Parathyroid adenoma (tissue), 2 donors: ENCODE measurements around the gene FBLIM1.
"Not testable (repeated sequence)": the region's sequence is repeated elsewhere in the genome, so short reads cannot be mapped to it uniquely, and the experiment has no call there.

Experiments
- H2AFZ ChIP-seq: fragments of 300-600 bp; sonication (generic); one replicate; pipeline ENCODE4 v1.7.0; 2017; ENCODE audit warnings: antibody characterized with exemption, mild to moderate bottlenecking
- H3K27ac ChIP-seq: fragments of 300-600 bp; sonication (generic); one replicate; pipeline ENCODE4 v1.7.0; 2017
- H3K27me3 ChIP-seq: fragments of 300-600 bp; sonication (generic); one replicate; pipeline ENCODE4 v1.7.0; 2017; ENCODE audit warnings: low read length; ENCODE audit not compliant: control insufficient read depth, insufficient read depth
- H3K36me3 ChIP-seq: fragments of 300-600 bp; sonication (generic); one replicate; pipeline ENCODE4 v1.7.0; 2017; ENCODE audit warnings: low read length; ENCODE audit not compliant: control insufficient read depth, insufficient read depth
- H3K4me1 ChIP-seq: fragments of 300-600 bp; sonication (generic); one replicate; pipeline ENCODE4 v1.7.0; 2017; ENCODE audit warnings: control low read depth
- H3K4me2 ChIP-seq: fragments of 300-600 bp; sonication (generic); one replicate; pipeline ENCODE4 v1.7.0; 2017; ENCODE audit warnings: low read length
- H3K4me3 ChIP-seq: fragments of 300-600 bp; sonication (generic); one replicate; pipeline ENCODE4 v1.7.0; 2017; ENCODE audit warnings: low read depth, low read length
- H3K79me2 ChIP-seq: fragments of 300-600 bp; sonication (generic); one replicate; pipeline ENCODE4 v1.7.0; 2017; ENCODE audit warnings: control low read depth
- H3K9ac ChIP-seq: fragments of 300-600 bp; sonication (generic); one replicate; pipeline ENCODE4 v1.7.0; 2017; ENCODE audit warnings: mild to moderate bottlenecking
- H3K9me3 ChIP-seq: fragments of 300-600 bp; sonication (generic); one replicate; pipeline ENCODE4 v1.7.0; 2017; ENCODE audit warnings: low read length; ENCODE audit not compliant: control insufficient read depth
- CTCF ChIP-seq: fragments of 300-600 bp; sonication (generic); IDR thresholded peaks from one replicate; pipeline ENCODE4 v1.7.0; 2017; ENCODE audit warnings: antibody characterized with exemption, mild to moderate bottlenecking
- donor health status: primary hyperparathyroidism.

FBLIM1 gene

GRCh38 chr1:15816674-15817073 lies 58.1 kb downstream of the FBLIM1 start:
- no peaks in the 10 kb centered on the region for H3K4me1 ChIP-seq
- no peaks in the 10 kb centered on the region for H3K79me2 ChIP-seq
- no peak overlapping the region for H3K9ac ChIP-seq
- no peak for TF ChIP-seq CTCF
- no peak overlapping the region for H2AFZ ChIP-seq
- no peak overlapping the region for H3K4me2 ChIP-seq
- no peaks in the 10 kb centered on the region for H3K27me3 ChIP-seq
- H3K27ac ChIP-seq = no peak overlapping the region
- no peaks in the 10 kb centered on the region for H3K36me3 ChIP-seq
- H3K4me3 ChIP-seq = no peak overlapping the region
- H3K9me3 ChIP-seq = no peaks in the 10 kb centered on the region

GRCh38 chr1:15820478-15820877 lies 61.9 kb downstream of the FBLIM1 start:
- no peaks in the 10 kb centered on the region for H3K36me3 ChIP-seq
- H3K27me3 ChIP-seq = no peaks in the 10 kb centered on the region
- H3K27ac ChIP-seq = no peak overlapping the region
- no peak overlapping the region for H3K4me3 ChIP-seq
- no peak for TF ChIP-seq CTCF
- no peak overlapping the region for H2AFZ ChIP-seq
- no peak overlapping the region for H3K9ac ChIP-seq
- no peaks in the 10 kb centered on the region for H3K79me2 ChIP-seq
- H3K9me3 ChIP-seq = no peaks in the 10 kb centered on the region
- no peaks in the 10 kb centered on the region for H3K4me1 ChIP-seq
- no peak overlapping the region for H3K4me2 ChIP-seq

- no peak for TF ChIP-seq CTCF
- Histone ChIP-seq H3K4me3 (no peak overlapping the region), H3K9ac (no peak overlapping the region), H3K79me2 (no peaks in the 10 kb centered on the region), H3K4me2 (peak overlapping the region; percentile 9), H2AFZ (peak overlapping the region; percentile 38), H3K27ac (peak overlapping the region; percentile 42), H3K4me1 (no peaks in the 10 kb centered on the region), H3K27me3 (no peaks in the 10 kb centered on the region), H3K9me3 (no peaks in the 10 kb centered on the region), H3K36me3 (no peaks in the 10 kb centered on the region)
These were observed 67.2 kb downstream of the FBLIM1 start for GRCh38 chr1:15825800-15826199.

- H3K27me3 ChIP-seq = no peaks in the 10 kb centered on the region
- no peak overlapping the region for H2AFZ ChIP-seq
- H3K4me3 ChIP-seq = no peak overlapping the region
- no peaks in the 10 kb centered on the region for H3K79me2 ChIP-seq
- H3K27ac ChIP-seq = no peak overlapping the region
- no peaks in the 10 kb centered on the region for H3K4me1 ChIP-seq
- TF ChIP-seq CTCF = no peak
- no peak overlapping the region for H3K9ac ChIP-seq
- no peak overlapping the region for H3K4me2 ChIP-seq
- no peaks in the 10 kb centered on the region for H3K9me3 ChIP-seq
- H3K36me3 ChIP-seq = no peaks in the 10 kb centered on the region
These were observed 68.4 kb downstream of the FBLIM1 start for GRCh38 chr1:15826810-15827507.

- not testable (repeated sequence) for H3K27me3 ChIP-seq, H3K9ac ChIP-seq, H3K4me3 ChIP-seq, H3K9me3 ChIP-seq, H3K4me1 ChIP-seq, H3K36me3 ChIP-seq, H3K4me2 ChIP-seq, H2AFZ ChIP-seq, H3K79me2 ChIP-seq, H3K27ac ChIP-seq
These were observed 69.0 kb downstream of the FBLIM1 start for GRCh38 chr1:15827567-15827966.

- H3K9me3 ChIP-seq, H3K79me2 ChIP-seq, H3K36me3 ChIP-seq, H3K4me1 ChIP-seq, H3K27me3 ChIP-seq, H3K4me2 ChIP-seq, H2AFZ ChIP-seq, H3K27ac ChIP-seq, H3K4me3 ChIP-seq, H3K9ac ChIP-seq: not testable (repeated sequence)
These were observed 70.3 kb downstream of the FBLIM1 start for GRCh38 chr1:15828931-15829330.
